Measurements from ENCODE around the gene ITIH4.

DNA sequence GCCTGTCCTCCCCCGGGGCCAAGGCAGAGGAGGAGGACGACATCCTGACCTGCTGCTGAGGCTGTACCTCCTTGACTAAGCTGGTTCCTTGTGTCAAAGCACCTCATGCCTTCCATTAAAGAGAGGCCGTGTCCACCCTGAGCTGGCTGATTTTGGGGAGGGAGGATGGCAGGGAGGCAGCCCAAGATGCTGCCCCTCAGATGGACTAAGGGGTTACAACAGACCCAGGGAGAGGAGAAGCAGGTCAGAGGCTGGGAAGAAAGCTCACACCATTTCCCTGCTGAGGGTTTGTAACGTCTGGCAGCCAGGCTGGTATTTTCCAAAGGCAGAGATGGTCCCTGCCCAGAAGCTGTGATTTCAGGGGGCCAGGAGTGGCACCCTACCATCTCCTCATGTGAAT, 38.5 kb downstream of the ITIH4 start:
- no peak for TF ChIP-seq EP300 (IDR thresholded peaks at IDR 0.05; ENCODE audit: borderline replicate concordance)
- no peak for TF ChIP-seq FOXM1 (IDR thresholded peaks at IDR 0.05; ENCODE audit: borderline replicate concordance, low read depth)
- TF ChIP-seq, protein P1, sequence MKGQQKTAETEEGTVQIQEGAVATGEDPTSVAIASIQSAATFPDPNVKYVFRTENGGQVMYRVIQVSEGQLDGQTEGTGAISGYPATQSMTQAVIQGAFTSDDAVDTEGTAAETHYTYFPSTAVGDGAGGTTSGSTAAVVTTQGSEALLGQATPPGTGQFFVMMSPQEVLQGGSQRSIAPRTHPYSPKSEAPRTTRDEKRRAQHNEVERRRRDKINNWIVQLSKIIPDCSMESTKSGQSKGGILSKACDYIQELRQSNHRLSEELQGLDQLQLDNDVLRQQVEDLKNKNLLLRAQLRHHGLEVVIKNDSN (IDR thresholded peaks at IDR 0.05), result no peak
- TF ChIP-seq, protein P2, sequence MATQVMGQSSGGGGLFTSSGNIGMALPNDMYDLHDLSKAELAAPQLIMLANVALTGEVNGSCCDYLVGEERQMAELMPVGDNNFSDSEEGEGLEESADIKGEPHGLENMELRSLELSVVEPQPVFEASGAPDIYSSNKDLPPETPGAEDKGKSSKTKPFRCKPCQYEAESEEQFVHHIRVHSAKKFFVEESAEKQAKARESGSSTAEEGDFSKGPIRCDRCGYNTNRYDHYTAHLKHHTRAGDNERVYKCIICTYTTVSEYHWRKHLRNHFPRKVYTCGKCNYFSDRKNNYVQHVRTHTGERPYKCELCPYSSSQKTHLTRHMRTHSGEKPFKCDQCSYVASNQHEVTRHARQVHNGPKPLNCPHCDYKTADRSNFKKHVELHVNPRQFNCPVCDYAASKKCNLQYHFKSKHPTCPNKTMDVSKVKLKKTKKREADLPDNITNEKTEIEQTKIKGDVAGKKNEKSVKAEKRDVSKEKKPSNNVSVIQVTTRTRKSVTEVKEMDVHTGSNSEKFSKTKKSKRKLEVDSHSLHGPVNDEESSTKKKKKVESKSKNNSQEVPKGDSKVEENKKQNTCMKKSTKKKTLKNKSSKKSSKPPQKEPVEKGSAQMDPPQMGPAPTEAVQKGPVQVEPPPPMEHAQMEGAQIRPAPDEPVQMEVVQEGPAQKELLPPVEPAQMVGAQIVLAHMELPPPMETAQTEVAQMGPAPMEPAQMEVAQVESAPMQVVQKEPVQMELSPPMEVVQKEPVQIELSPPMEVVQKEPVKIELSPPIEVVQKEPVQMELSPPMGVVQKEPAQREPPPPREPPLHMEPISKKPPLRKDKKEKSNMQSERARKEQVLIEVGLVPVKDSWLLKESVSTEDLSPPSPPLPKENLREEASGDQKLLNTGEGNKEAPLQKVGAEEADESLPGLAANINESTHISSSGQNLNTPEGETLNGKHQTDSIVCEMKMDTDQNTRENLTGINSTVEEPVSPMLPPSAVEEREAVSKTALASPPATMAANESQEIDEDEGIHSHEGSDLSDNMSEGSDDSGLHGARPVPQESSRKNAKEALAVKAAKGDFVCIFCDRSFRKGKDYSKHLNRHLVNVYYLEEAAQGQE (IDR thresholded peaks at IDR 0.05; ENCODE audit: low read depth), result no peak
- TF ChIP-seq ZBTB7A (IDR thresholded peaks at IDR 0.05; ENCODE audit: low read depth), result no peak
- TF ChIP-seq EGR1 (IDR thresholded peaks at IDR 0.05), result no peak
- TF ChIP-seq, protein P3, sequence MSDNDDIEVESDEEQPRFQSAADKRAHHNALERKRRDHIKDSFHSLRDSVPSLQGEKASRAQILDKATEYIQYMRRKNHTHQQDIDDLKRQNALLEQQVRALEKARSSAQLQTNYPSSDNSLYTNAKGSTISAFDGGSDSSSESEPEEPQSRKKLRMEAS (IDR thresholded peaks at IDR 0.05), result no peak

Data from Ishikawa (cell line).